Measurements from ENCODE around the gene EP400. TPM values are rescaled to one million over a fixed set of nuclear protein-coding genes. Genes with fewer than 3 reads are reported as not detected.
A peak's percentile ranks its signal among the peaks of the same experiment; 100 is the strongest.

The EP400 gene
- total and polyA plus RNA-seq, 2 donors (not counting 1 experiment from before 2014, with no cell fraction given): 3.4 to 12.4 TPM

GRCh38 chr12:131990980-131991305 lies 41.2 kb downstream of the EP400 start:
- no peaks in the 10 kb centered on the region for H3K4me1 ChIP-seq (ENCODE audit: control insufficient read depth, extremely low read depth, insufficient read depth, low read length)
- TF ChIP-seq EZH2 (IDR thresholded peaks at IDR 0.05; ENCODE audit: low read length, missing control alignments) (no peak), CTCF (conservative IDR thresholded peaks at IDR 0.05 in 1 of 2, IDR thresholded peaks at IDR 0.05 in 1 of 2; ENCODE audit: low read depth in 1 of 2, low read length in 2 of 2) (no peak)
- no peaks in the 10 kb centered on the region for H3K9me3 ChIP-seq (ENCODE audit: control insufficient read depth, insufficient read depth, low read depth, low read length)
- no peak overlapping the region for H3K4me2 ChIP-seq (ENCODE audit: extremely low read depth, insufficient read depth, low read length)
- DNase-seq (ENCODE audit: low read depth in 2 of 2): no peak
- H3K36me3 ChIP-seq (ENCODE audit: control insufficient read depth, insufficient read depth, low read length): peaks cover 18% of the 10 kb centered on the region
- no peaks in the 10 kb centered on the region for H3K27me3 ChIP-seq (ENCODE audit: control insufficient read depth, insufficient read depth, low read length)
- H3K9ac ChIP-seq (ENCODE audit: insufficient read depth, low read length): no peak overlapping the region
- H3K79me2 ChIP-seq (ENCODE audit: control insufficient read depth, insufficient read depth, low read length): no peaks in the 10 kb centered on the region
- H2AFZ ChIP-seq (ENCODE audit: low read length): no peak overlapping the region
- H3K4me3 ChIP-seq (replicated peaks in 1 of 4; ENCODE audit: control extremely low read depth in 1 of 4, insufficient read depth in 1 of 4, low read depth in 3 of 4, low read length in 4 of 4): no peak overlapping the region
- no peak overlapping the region for H3K27ac ChIP-seq (ENCODE audit: insufficient read depth, low read length)
- no peaks in the 10 kb centered on the region for H4K20me1 ChIP-seq (ENCODE audit: control insufficient read depth, extremely low read depth, insufficient read depth, low read length)

- Histone ChIP-seq H3K79me2 (ENCODE audit: control insufficient read depth, insufficient read depth, low read length) (no peaks in the 10 kb centered on the region), H3K9me3 (ENCODE audit: control insufficient read depth, insufficient read depth, low read depth, low read length) (no peaks in the 10 kb centered on the region), H3K36me3 (ENCODE audit: control insufficient read depth, insufficient read depth, low read length) (peaks cover 16% of the 10 kb centered on the region), H3K27ac (ENCODE audit: insufficient read depth, low read length) (no peak overlapping the region), H2AFZ (ENCODE audit: low read length) (no peak overlapping the region), H4K20me1 (ENCODE audit: control insufficient read depth, extremely low read depth, insufficient read depth, low read length) (no peaks in the 10 kb centered on the region), H3K4me3 (replicated peaks in 1 of 4; ENCODE audit: control extremely low read depth in 1 of 4, insufficient read depth in 1 of 4, low read depth in 3 of 4, low read length in 4 of 4) (no peak overlapping the region), H3K4me1 (ENCODE audit: control insufficient read depth, extremely low read depth, insufficient read depth, low read length) (no peaks in the 10 kb centered on the region), H3K27me3 (ENCODE audit: control insufficient read depth, insufficient read depth, low read length) (no peaks in the 10 kb centered on the region), H3K4me2 (ENCODE audit: extremely low read depth, insufficient read depth, low read length) (no peak overlapping the region), H3K9ac (ENCODE audit: insufficient read depth, low read length) (no peak overlapping the region)
- TF ChIP-seq CTCF (conservative IDR thresholded peaks at IDR 0.05 in 1 of 2, IDR thresholded peaks at IDR 0.05 in 1 of 2; ENCODE audit: low read depth in 1 of 2, low read length in 2 of 2) (no peak), EZH2 (IDR thresholded peaks at IDR 0.05; ENCODE audit: low read length, missing control alignments) (no peak)
- DNase-seq (ENCODE audit: low read depth in 2 of 2): peak in 1 of 2 donors; percentile 75
Observed at GRCh38 chr12:131991816-131992430, 42.2 kb downstream of the EP400 start.

GRCh38 chr12:131994589-131994988 lies 44.8 kb downstream of the EP400 start:
- no peak overlapping the region for H3K27ac ChIP-seq (ENCODE audit: insufficient read depth, low read length)
- no peak for DNase-seq (ENCODE audit: low read depth in 2 of 2)
- H3K36me3 ChIP-seq (ENCODE audit: control insufficient read depth, insufficient read depth, low read length): peaks cover 9% of the 10 kb centered on the region

More at GRCh38 chr12:131994589-131994988, 44.8 kb downstream of the EP400 start:
- no peaks in the 10 kb centered on the region for H3K27me3 ChIP-seq (ENCODE audit: control insufficient read depth, insufficient read depth, low read length)
- H3K79me2 ChIP-seq (ENCODE audit: control insufficient read depth, insufficient read depth, low read length): no peaks in the 10 kb centered on the region
- no peak overlapping the region for H2AFZ ChIP-seq (ENCODE audit: low read length)
- H3K4me2 ChIP-seq (ENCODE audit: extremely low read depth, insufficient read depth, low read length): no peak overlapping the region
- TF ChIP-seq CTCF (conservative IDR thresholded peaks at IDR 0.05 in 1 of 2, IDR thresholded peaks at IDR 0.05 in 1 of 2; ENCODE audit: low read depth in 1 of 2, low read length in 2 of 2): no peak
- TF ChIP-seq EZH2 (IDR thresholded peaks at IDR 0.05; ENCODE audit: low read length, missing control alignments): no peak
- H3K4me1 ChIP-seq (ENCODE audit: control insufficient read depth, extremely low read depth, insufficient read depth, low read length): no peaks in the 10 kb centered on the region
- no peaks in the 10 kb centered on the region for H4K20me1 ChIP-seq (ENCODE audit: control insufficient read depth, extremely low read depth, insufficient read depth, low read length)
- no peaks in the 10 kb centered on the region for H3K9me3 ChIP-seq (ENCODE audit: control insufficient read depth, insufficient read depth, low read depth, low read length)
- no peak overlapping the region for H3K9ac ChIP-seq (ENCODE audit: insufficient read depth, low read length)
- no peak overlapping the region for H3K4me3 ChIP-seq (replicated peaks in 1 of 4; ENCODE audit: control extremely low read depth in 1 of 4, insufficient read depth in 1 of 4, low read depth in 3 of 4, low read length in 4 of 4)
